GM21526 (cell line): Measurements from ENCODE around the gene RD3L.

Experiments
- ATAC-seq: cut with Tn5 transposase; IDR thresholded peaks from one replicate; pipeline ENCODE4 v1.9.1; 2021; ENCODE audit warnings: moderate library complexity; ENCODE audit not compliant: unreplicated experiment, low FRiP score

Gene RD3L

DNA sequence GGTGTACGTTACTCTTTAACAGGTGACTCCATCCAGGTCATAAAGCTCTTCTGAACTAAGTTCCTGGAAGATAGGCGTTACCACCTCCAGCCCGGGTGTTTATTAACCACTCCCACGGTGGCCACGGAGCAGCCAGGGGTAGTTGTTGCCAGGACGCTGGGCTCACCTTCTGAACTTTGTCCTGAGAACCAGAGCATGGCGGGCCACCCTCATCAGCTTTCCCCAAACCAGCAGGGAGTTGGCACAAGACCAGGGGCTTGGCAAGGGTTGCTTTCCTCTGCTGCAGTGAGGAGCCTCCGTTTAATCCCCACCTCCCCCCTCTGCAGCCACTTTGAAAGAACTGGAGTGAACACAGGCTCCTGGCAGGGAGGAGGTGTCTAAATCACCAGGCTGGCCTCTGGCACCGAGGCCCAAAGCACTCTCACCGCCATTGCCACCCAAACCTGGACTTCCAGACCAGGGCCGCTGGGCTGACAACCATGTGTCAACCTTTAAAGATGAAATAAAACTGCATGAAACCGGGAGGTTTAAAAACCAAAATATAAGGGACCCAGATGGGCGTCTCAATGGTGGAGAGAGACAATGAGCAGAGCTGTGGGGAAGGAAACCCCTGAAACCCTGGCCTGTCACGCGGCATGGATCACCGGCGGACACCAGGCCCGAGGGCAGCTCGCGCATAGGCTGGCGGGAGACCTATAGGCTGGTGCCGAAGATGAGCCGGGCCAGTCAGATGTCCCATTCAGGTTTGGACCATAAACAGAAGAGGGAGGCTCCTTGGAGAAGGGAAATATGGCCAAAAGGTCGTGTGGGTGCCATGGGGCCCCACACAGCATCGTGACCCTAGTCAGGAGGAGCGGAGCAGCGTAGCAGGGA lies 45.0 kb downstream of the RD3L start:
- no peak for ATAC-seq

GRCh38 chr14:103896578-103896977 lies 45.8 kb downstream of the RD3L start:
- no peak for ATAC-seq

DNA sequence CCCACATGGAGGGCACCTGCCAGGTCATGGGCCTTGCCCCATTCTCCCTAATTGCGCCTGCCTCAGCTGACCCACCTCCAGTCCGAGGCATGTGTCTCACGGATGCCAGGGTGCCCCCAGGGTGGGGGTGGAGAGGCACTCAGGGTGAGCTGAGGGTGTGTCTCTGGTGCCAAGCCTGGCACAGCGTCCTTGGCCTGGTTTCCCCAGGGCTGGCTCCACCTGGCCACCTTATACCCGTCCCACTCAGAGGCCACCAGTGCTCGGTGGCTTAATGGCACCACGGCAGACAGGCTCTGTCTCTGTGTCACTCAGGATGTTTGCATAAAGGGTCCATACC lies 47.6 kb downstream of the RD3L start:
- no peak for ATAC-seq

GRCh38 chr14:103894034-103894722 lies 48.2 kb downstream of the RD3L start:
- no peak for ATAC-seq

DNA sequence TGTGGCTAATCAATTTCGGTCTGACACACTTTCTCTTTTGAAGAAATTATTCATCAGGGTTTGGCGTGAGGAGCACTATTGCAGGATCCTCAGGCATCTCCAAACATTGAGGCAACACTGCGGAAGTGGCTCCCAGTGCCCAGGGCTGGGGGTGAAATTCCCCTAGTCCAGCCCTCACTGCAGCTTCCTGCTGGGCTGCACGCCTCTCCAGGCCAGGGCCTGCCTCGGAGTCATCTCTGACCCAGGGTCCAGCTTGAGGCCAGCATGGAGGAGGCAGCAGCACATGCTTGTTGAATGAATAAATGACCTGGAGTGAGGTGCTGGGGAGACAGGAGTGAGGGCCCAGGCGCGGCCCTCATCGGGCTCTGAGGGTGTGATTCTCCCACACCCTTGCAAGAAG lies 50.1 kb downstream of the RD3L start:
- ATAC-seq = no peak

DNA sequence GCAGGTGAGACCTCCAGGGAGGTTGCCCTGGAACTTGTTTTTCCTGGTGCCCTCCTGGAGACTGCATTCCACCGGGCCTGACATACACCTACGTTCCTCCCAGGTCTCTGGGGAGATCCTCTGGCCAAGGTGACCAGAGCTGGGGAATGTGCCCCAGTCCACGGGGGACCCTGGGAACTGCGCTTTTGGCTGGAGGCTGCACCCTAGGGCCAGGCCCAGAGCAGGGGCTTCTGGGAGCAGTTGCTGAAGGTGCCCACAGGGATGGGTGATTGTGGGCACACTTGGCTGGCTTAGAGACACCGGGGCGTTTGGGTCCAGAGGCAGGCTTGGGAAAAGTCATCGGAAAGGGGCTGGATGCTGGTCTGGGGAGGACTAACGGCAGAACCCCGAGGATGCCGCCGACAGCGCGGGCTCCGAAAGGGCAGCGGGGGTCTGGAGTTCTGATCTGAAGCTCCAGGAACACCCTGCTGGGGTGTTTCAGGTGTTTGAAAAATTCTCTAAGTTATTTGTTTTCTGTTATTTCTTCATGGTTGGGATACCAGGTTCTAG lies 50.6 kb downstream of the RD3L start:
- no peak for ATAC-seq

- no peak for ATAC-seq
These were observed 51.3 kb downstream of the RD3L start for GRCh38 chr14:103890821-103891666.
